Effector memory CD8-positive, alpha-beta T cell (primary cell): Measurements from ENCODE around the gene KCND1.

ENCODE experiments used
- ATAC-seq: fragments of 150-1000 bp; cut with Tn5 transposase; replicated peaks from 2 replicates; pipeline ENCODE4 v1.10.0; 2021; ENCODE audit warnings: mild to moderate bottlenecking, moderate library complexity
- DNase-seq, 3 experiments: peaks; one replicate each; pipeline ENCODE4 v3.0.0; 2021
- H3K27ac Mint-ChIP-seq, 2 donors: one replicate each; pipeline ENCODE4 v1.8.0; 2022; ENCODE audit warnings: mild to moderate bottlenecking in 2 of 2, mixed read lengths in 2 of 2, moderate library complexity in 2 of 2
- H3K27me3 Mint-ChIP-seq, 2 donors: one replicate each; pipeline ENCODE4 v1.8.0; 2022; ENCODE audit warnings: mixed read lengths in 2 of 2
- H3K36me3 Mint-ChIP-seq: one replicate; pipeline ENCODE4 v1.8.0; 2022; ENCODE audit warnings: mild to moderate bottlenecking, moderate library complexity, mixed read lengths; ENCODE audit not compliant: insufficient read depth
- H3K4me1 Mint-ChIP-seq, 2 donors: one replicate each; pipeline ENCODE4 v1.8.0; 2022; ENCODE audit warnings: low read depth in 2 of 2, mixed read lengths in 2 of 2
- H3K4me3 Mint-ChIP-seq, 2 donors: one replicate each; pipeline ENCODE4 v1.8.0; 2022; ENCODE audit warnings: mild to moderate bottlenecking in 2 of 2, mixed read lengths in 2 of 2, moderate library complexity in 2 of 2
- H3K9me3 Mint-ChIP-seq, 2 donors: one replicate each; pipeline ENCODE4 v1.8.0; 2022; ENCODE audit warnings: mixed read lengths in 2 of 2

The KCND1 gene

GRCh38 chrX:48940404-48940955 lies 31.2 kb downstream of the KCND1 start:
- Mint-ChIP-seq H3K36me3 (peaks cover 66% of the 10 kb centered on the region), H3K27me3 (no peaks in the 10 kb centered on the region), H3K27ac (peak overlapping the region; percentile 96 to 97), H3K9me3 (no peaks in the 10 kb centered on the region), H3K4me1 (peaks cover 51 to 54% of the 10 kb centered on the region in 2 donors), H3K4me3 (peak overlapping the region; percentile 83 to 89)
- no peak for ATAC-seq
- no peak for DNase-seq

- no peaks in the 10 kb centered on the region for H3K9me3 Mint-ChIP-seq
- peaks cover 74% of the 10 kb centered on the region for H3K36me3 Mint-ChIP-seq
- H3K27me3 Mint-ChIP-seq: no peaks in the 10 kb centered on the region
- H3K4me3 Mint-ChIP-seq: peak overlapping the region; percentile 83 to 89
- H3K27ac Mint-ChIP-seq: peak overlapping the region; percentile 96 to 97
- no peak for DNase-seq
- peak; percentile 11 for ATAC-seq
- peaks cover 58 to 60% of the 10 kb centered on the region in 2 donors for H3K4me1 Mint-ChIP-seq
Observed at GRCh38 chrX:48939524-48940228, 32.0 kb downstream of the KCND1 start.

GRCh38 chrX:48938721-48939425 lies 32.8 kb downstream of the KCND1 start:
- Mint-ChIP-seq H3K4me3 (peak overlapping the region; percentile 83 to 89), H3K27me3 (no peaks in the 10 kb centered on the region), H3K9me3 (no peaks in the 10 kb centered on the region), H3K36me3 (peaks cover 80% of the 10 kb centered on the region), H3K27ac (peak overlapping the region; percentile 96 to 97), H3K4me1 (peaks cover 60 to 63% of the 10 kb centered on the region in 2 donors)
- ATAC-seq (peak; percentile 45), DNase-seq (peak; percentile 32 to 59 (median 51))

- ATAC-seq (peak; percentile 71), DNase-seq (peak; percentile 79 to 83 (median 80))
- peaks cover 55 to 58% of the 10 kb centered on the region in 2 donors for H3K4me1 Mint-ChIP-seq
- H3K27ac Mint-ChIP-seq: peak overlapping the region; percentile 96 to 97
- no peaks in the 10 kb centered on the region for H3K9me3 Mint-ChIP-seq
- H3K36me3 Mint-ChIP-seq: peaks cover 85% of the 10 kb centered on the region
- H3K27me3 Mint-ChIP-seq: no peaks in the 10 kb centered on the region
- H3K4me3 Mint-ChIP-seq: peak overlapping the region; percentile 83 to 89
Observed at GRCh38 chrX:48937054-48937907, 34.4 kb downstream of the KCND1 start.

- Mint-ChIP-seq H3K4me1 (peaks cover 47 to 51% of the 10 kb centered on the region in 2 donors), H3K9me3 (no peaks in the 10 kb centered on the region), H3K4me3 (peak overlapping the region; percentile 83 to 89), H3K27me3 (no peaks in the 10 kb centered on the region), H3K27ac (peak overlapping the region; percentile 96 to 97), H3K36me3 (peaks cover 82% of the 10 kb centered on the region)
- ATAC-seq (no peak), DNase-seq (no peak)
Observed at GRCh38 chrX:48936429-48937053, 35.1 kb downstream of the KCND1 start.

- peak overlapping the region in 1 of 2 donors; percentile 56 for H3K4me3 Mint-ChIP-seq
- H3K27me3 Mint-ChIP-seq: no peaks in the 10 kb centered on the region
- DNase-seq (no peak), ATAC-seq (no peak)
- peaks cover 85% of the 10 kb centered on the region for H3K36me3 Mint-ChIP-seq
- peaks cover 42 to 47% of the 10 kb centered on the region in 2 donors for H3K4me1 Mint-ChIP-seq
- H3K27ac Mint-ChIP-seq: peak overlapping the region; percentile 31 to 95
- H3K9me3 Mint-ChIP-seq: no peaks in the 10 kb centered on the region
Observed at GRCh38 chrX:48935301-48935670, 36.4 kb downstream of the KCND1 start.

GRCh38 chrX:48934581-48935300 lies 36.9 kb downstream of the KCND1 start:
- H3K27me3 Mint-ChIP-seq: no peaks in the 10 kb centered on the region
- peaks cover 85% of the 10 kb centered on the region for H3K36me3 Mint-ChIP-seq
- H3K4me3 Mint-ChIP-seq: peak overlapping the region in 1 of 2 donors; percentile 56
- no peaks in the 10 kb centered on the region for H3K9me3 Mint-ChIP-seq
- peak; percentile 30 for ATAC-seq
- H3K4me1 Mint-ChIP-seq: peaks cover 37 to 43% of the 10 kb centered on the region in 2 donors
- peak overlapping the region; percentile 31 to 95 for H3K27ac Mint-ChIP-seq
- no peak for DNase-seq

- H3K4me1 Mint-ChIP-seq: peaks cover 28 to 33% of the 10 kb centered on the region in 2 donors
- no peaks in the 10 kb centered on the region for H3K9me3 Mint-ChIP-seq
- H3K4me3 Mint-ChIP-seq: no peak overlapping the region
- H3K27ac Mint-ChIP-seq: peak overlapping the region; percentile 25 to 95
- peaks cover 79% of the 10 kb centered on the region for H3K36me3 Mint-ChIP-seq
- DNase-seq: no peak
- no peaks in the 10 kb centered on the region for H3K27me3 Mint-ChIP-seq
- ATAC-seq: no peak
Observed at GRCh38 chrX:48933757-48934156, 37.9 kb downstream of the KCND1 start.

- peaks cover 65% of the 10 kb centered on the region for H3K36me3 Mint-ChIP-seq
- H3K9me3 Mint-ChIP-seq: no peaks in the 10 kb centered on the region
- DNase-seq (no peak), ATAC-seq (no peak)
- H3K27ac Mint-ChIP-seq: no peak overlapping the region
- H3K4me3 Mint-ChIP-seq: no peak overlapping the region
- peaks cover 6 to 9% of the 10 kb centered on the region in 2 donors for H3K4me1 Mint-ChIP-seq
- H3K27me3 Mint-ChIP-seq: no peaks in the 10 kb centered on the region
Observed at GRCh38 chrX:48927736-48928382, 43.8 kb downstream of the KCND1 start.

GRCh38 chrX:48927123-48927522 lies 44.5 kb downstream of the KCND1 start:
- Mint-ChIP-seq H3K4me3 (no peak overlapping the region), H3K36me3 (peaks cover 62% of the 10 kb centered on the region), H3K4me1 (peaks cover 6 to 11% of the 10 kb centered on the region in 2 donors), H3K9me3 (no peaks in the 10 kb centered on the region), H3K27ac (no peak overlapping the region), H3K27me3 (no peaks in the 10 kb centered on the region)
- no peak for ATAC-seq
- no peak for DNase-seq

- ATAC-seq (no peak), DNase-seq (no peak)
- Mint-ChIP-seq H3K27ac (peak overlapping the region; percentile 83 to 97), H3K36me3 (peaks cover 65% of the 10 kb centered on the region), H3K4me1 (peaks cover 19 to 25% of the 10 kb centered on the region in 2 donors), H3K27me3 (no peaks in the 10 kb centered on the region), H3K4me3 (peak overlapping the region; percentile 24 to 50), H3K9me3 (no peaks in the 10 kb centered on the region)
Observed at GRCh38 chrX:48924270-48924669, 47.4 kb downstream of the KCND1 start.

GRCh38 chrX:48923771-48924170 lies 47.9 kb downstream of the KCND1 start:
- no peaks in the 10 kb centered on the region for H3K9me3 Mint-ChIP-seq
- H3K4me1 Mint-ChIP-seq: peaks cover 19 to 25% of the 10 kb centered on the region in 2 donors
- peak overlapping the region; percentile 83 to 97 for H3K27ac Mint-ChIP-seq
- DNase-seq (no peak), ATAC-seq (no peak)
- H3K4me3 Mint-ChIP-seq: peak overlapping the region; percentile 24 to 50
- no peaks in the 10 kb centered on the region for H3K27me3 Mint-ChIP-seq
- H3K36me3 Mint-ChIP-seq: peaks cover 67% of the 10 kb centered on the region
